OCI-LY1 (cell line): ENCODE measurements around the gene OR6S1.

ENCODE experiments used
- CTCF ChIP-seq: fragments of 200-600 bp; sonication (generic), shearing (Covaris generic); IDR thresholded peaks from 2 replicates; pipeline ENCODE4 v1.5.1; 2017; ENCODE audit warnings: mild to moderate bottlenecking, antibody characterized with exemption, low read length, moderate library complexity, mixed read lengths
- EZH2 ChIP-seq: fragments of 200-600 bp; sonication (generic), shearing (Covaris generic); IDR thresholded peaks from 2 replicates; pipeline ENCODE4 v1.8.0; 2017; ENCODE audit warnings: borderline replicate concordance, mixed run types, mild to moderate bottlenecking, antibody characterized with exemption, low read length, moderate library complexity, mixed read lengths

GRCh38 chr14:20631880-20632389, 9.6 kb downstream of the OR6S1 start:
- no peak for TF ChIP-seq CTCF
- TF ChIP-seq EZH2: no peak
